Endothelial cell of umbilical vein (primary cell): ENCODE data around the gene MARF1. TPM values are rescaled to one million over a fixed set of nuclear protein-coding genes. Genes with fewer than 3 reads are reported as not detected.

Experiments used
- BruUV-seq: library from RNA; stranded (reverse); fragments of 400-500 nt; replicated peaks from 2 replicates; lab custom pipeline; 2021; lab: Mats Ljungman, UMichigan
- CTCF ChIA-PET: fragments of 300-600, 350-600 bp; sonication (Branson Sonifier 250); formaldehyde crosslinking; loops from one replicate; lab custom pipeline; 2021; ENCODE audit warnings: antibody characterized with exemption, inconsistent platforms; lab: Charles Lee
- POLR2A ChIA-PET: fragments of 300-600, 350-600 bp; sonication (Branson Sonifier 250); formaldehyde crosslinking; loops from one replicate; lab custom pipeline; 2021; ENCODE audit warnings: antibody characterized with exemption, inconsistent platforms; lab: Charles Lee
- DNase-seq: peaks from one replicate; pipeline ENCODE4 v3.0.0-alpha.2; 2011; ENCODE audit warnings: low read depth, low spot score
- FAIRE-seq: peaks from 2 replicates; lab custom pipeline; 2011; peaks lifted over from hg19 to GRCh38; lab: Jason Lieb, UNC
- H2AFZ ChIP-seq: 2 replicates; pipeline ENCODE4 v1.6.0; 2012; ENCODE audit warnings: low read depth, low read length, control low read depth, inconsistent platforms
- H3K27ac ChIP-seq: 2 replicates; pipeline ENCODE4 v1.5.1; 2011; ENCODE audit warnings: low read depth, mild to moderate bottlenecking, control low read depth, low read length, moderate library complexity; ENCODE audit not compliant: insufficient read depth
- H3K27me3 ChIP-seq, 2 experiments: 2 replicates each; pipeline versions ENCODE4 v1.6.0 to v1.6.1; 2011; ENCODE audit warnings: low read length in 2 of 2, mixed read lengths in 1 of 2; ENCODE audit not compliant: control insufficient read depth in 2 of 2, insufficient read depth in 2 of 2
- H3K36me3 ChIP-seq, 2 experiments: 2 replicates in 1 of 2; 3 replicates in 1 of 2; pipeline ENCODE4 v1.5.1; 2011; ENCODE audit warnings: low read length in 2 of 2, mild to moderate bottlenecking in 1 of 2, moderate library complexity in 1 of 2; ENCODE audit not compliant: control insufficient read depth in 2 of 2, insufficient read depth in 2 of 2; ENCODE audit errors: extremely low read depth in 1 of 2
- H3K4me1 ChIP-seq: 3 replicates; pipeline ENCODE4 v1.5.1; 2011; ENCODE audit warnings: mild to moderate bottlenecking, low read length; ENCODE audit not compliant: control insufficient read depth, insufficient read depth; ENCODE audit errors: extremely low read depth
- H3K4me2 ChIP-seq: 2 replicates; pipeline ENCODE4 v1.6.1; 2011; ENCODE audit warnings: low read length, control low read depth, mixed read lengths; ENCODE audit not compliant: insufficient read depth
- H3K4me3 ChIP-seq, 3 experiments: fragments of 200-600 bp in 1 of 3; sonication (generic), shearing (Covaris generic) in 1 of 3; replicated peaks in 1 of 3; 2 replicates each; pipeline ENCODE4 v1.5.1; 2011 to 2016; ENCODE audit warnings: control low read depth in 3 of 3, low read length in 3 of 3, mild to moderate bottlenecking in 2 of 3, inconsistent platforms in 1 of 3, low read depth in 1 of 3, moderate library complexity in 1 of 3; ENCODE audit not compliant: insufficient read depth in 1 of 3
- H3K79me2 ChIP-seq: 2 replicates; pipeline ENCODE4 v1.6.0; 2012; ENCODE audit warnings: low read length, inconsistent platforms; ENCODE audit not compliant: control insufficient read depth, insufficient read depth
- H3K9ac ChIP-seq: replicated peaks from 2 replicates; pipeline ENCODE3; 2011; ENCODE audit warnings: low read length, control low read depth; ENCODE audit not compliant: insufficient read depth; ENCODE audit errors: extremely low read depth
- H3K9me1 ChIP-seq: replicated peaks from 3 replicates; pipeline ENCODE4 v1.6.0; 2011; ENCODE audit warnings: mild to moderate bottlenecking, low read length; ENCODE audit not compliant: control insufficient read depth, insufficient read depth; ENCODE audit errors: extremely low read depth
- H3K9me3 ChIP-seq: replicated peaks from 2 replicates; pipeline ENCODE4 v1.5.1; 2012; ENCODE audit warnings: low read length, inconsistent platforms; ENCODE audit not compliant: control insufficient read depth, insufficient read depth
- H4K20me1 ChIP-seq: replicated peaks from 2 replicates; pipeline ENCODE3; 2011; ENCODE audit warnings: mild to moderate bottlenecking, low read length; ENCODE audit not compliant: control insufficient read depth, insufficient read depth; ENCODE audit errors: extremely low read depth
- CTCF ChIP-seq, 2 donors: IDR thresholded peaks; 1 replicate in 1 of 2; 2 replicates in 1 of 2; pipeline ENCODE4 v1.5.1; 2011; ENCODE audit warnings: low read length in 2 of 2, mild to moderate bottlenecking in 2 of 2, moderate library complexity in 2 of 2, control low read depth in 1 of 2, inconsistent platforms in 1 of 2, low read depth in 1 of 2; ENCODE audit not compliant: insufficient read depth in 1 of 2; ENCODE audit errors: extremely low read depth in 1 of 2
- EZH2 ChIP-seq: IDR thresholded peaks from 2 replicates; pipeline ENCODE4 v1.6.1; 2012; ENCODE audit warnings: borderline replicate concordance, low read depth, mild to moderate bottlenecking, moderate library complexity, low read length, inconsistent platforms; ENCODE audit not compliant: severe bottlenecking
- FOS ChIP-seq: IDR thresholded peaks from 2 replicates; pipeline ENCODE4 v1.6.1; 2011; ENCODE audit warnings: mild to moderate bottlenecking, low read length, moderate library complexity, borderline replicate concordance; ENCODE audit not compliant: insufficient read depth
- GATA2 ChIP-seq: IDR thresholded peaks from 2 replicates; pipeline ENCODE4 v1.7.0; 2011; ENCODE audit warnings: low read depth, mild to moderate bottlenecking, moderate library complexity, mixed read lengths, low read length; ENCODE audit not compliant: insufficient read length, insufficient read depth
- JUN ChIP-seq: IDR thresholded peaks from 2 replicates; pipeline ENCODE4 v1.6.1; 2011; ENCODE audit warnings: borderline replicate concordance, low read depth; ENCODE audit not compliant: insufficient read length, insufficient read depth
- MAX ChIP-seq: IDR thresholded peaks from 2 replicates; pipeline ENCODE4 v1.6.1; 2011; ENCODE audit not compliant: insufficient read depth, insufficient read length
- MYC ChIP-seq: IDR thresholded peaks from one replicate; pipeline ENCODE4 v1.6.1; 2011; ENCODE audit warnings: mild to moderate bottlenecking, low read depth, low read length
- POLR2A ChIP-seq: IDR thresholded peaks from 2 replicates; pipeline ENCODE4 v1.6.1; 2012; ENCODE audit warnings: low read depth, mild to moderate bottlenecking, control low read depth, low read length
- POLR2AphosphoS5 ChIP-seq: IDR thresholded peaks from 2 replicates; pipeline ENCODE4 v1.6.1; 2012; ENCODE audit warnings: low read depth, mild to moderate bottlenecking, control low read depth, low read length, moderate library complexity; ENCODE audit not compliant: insufficient read depth
- dilution Hi-C: fragments of 300-500 bp; cut with MboI; formaldehyde crosslinking; loops from one replicate; pipeline ENCODE4 v1.15.0; 2019; ENCODE audit warnings: low sequenced_read_pairs; ENCODE audit not compliant: extremely low pct_ligation_motif_present
- intact Hi-C: fragments of 100-400 bp; cut with micrococcal nuclease; formaldehyde crosslinking; loops from one replicate; pipeline ENCODE4 v1.10.0; 2022
- polyA plus RNA-seq, 4 experiments: library from polyadenylated mRNA; depleted of rRNA in 3 of 4; stranded (reverse) in 3 of 4; unstranded in 1 of 4; fragments of >200 nt; gene quantifications; 2 replicates each; pipeline versions ENCODE4 v1.2.1 to v1.2.3, GENCODE V29; 2011 to 2012; ENCODE audit warnings: missing spikeins in 1 of 4
- total RNA-seq: library from RNA; stranded (reverse); gene quantifications from 2 replicates; pipeline ENCODE4 v1.2.3, GENCODE V29; 2021

Gene MARF1
- total and polyA plus RNA-seq, 2 donors (not counting 3 experiments of a cell fraction or from before 2014, with no cell fraction given) = 14.6 to 58.5 TPM

DNA sequence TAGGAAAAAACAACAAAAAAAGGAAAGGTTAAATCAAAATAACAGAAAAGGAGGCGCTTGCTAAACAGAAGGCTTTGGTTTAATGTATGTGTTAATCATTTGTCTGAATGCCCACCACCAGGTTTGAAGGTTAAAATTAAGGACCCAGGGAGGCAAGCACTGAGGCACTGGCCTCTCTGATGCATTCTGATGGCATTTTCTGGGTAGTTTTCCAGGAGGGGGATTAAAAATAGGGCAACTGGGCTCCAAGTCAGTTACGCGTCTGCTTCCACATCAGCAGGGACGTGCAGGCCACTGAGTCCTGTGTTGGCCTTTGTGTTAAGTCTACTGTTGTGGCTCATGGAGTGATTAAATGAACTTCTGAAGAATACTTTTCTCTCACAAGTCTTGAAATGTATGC, 26.9 kb downstream of the MARF1 start:
- dilution Hi-C loops = no loop called here
- no peaks in the 10 kb centered on the region for H3K9me3 ChIP-seq
- H3K27me3 ChIP-seq = no peaks in the 10 kb centered on the region
- no TSS peak for BruUV-seq
- ChIA-PET CTCF (no interaction called here), POLR2A (no interaction called here)
- DNase-seq (no peak), FAIRE-seq (no peak)
- H3K79me2 ChIP-seq = no peaks in the 10 kb centered on the region
- no peaks in the 10 kb centered on the region for H3K9me1 ChIP-seq
- TF ChIP-seq POLR2AphosphoS5 (no peak), MAX (no peak), GATA2 (no peak), FOS (no peak), EZH2 (no peak), POLR2A (no peak), MYC (no peak), JUN (no peak), CTCF (IDR thresholded peaks at IDR 0.05; ENCODE audit: extremely low read depth in 1 of 2, insufficient read depth in 1 of 2, low read depth in 1 of 2, low read length in 2 of 2) (no peak)
- H4K20me1 ChIP-seq = no peaks in the 10 kb centered on the region
- no peak overlapping the region for H3K27ac ChIP-seq
- H2AFZ ChIP-seq = no peak overlapping the region
- no peaks in the 10 kb centered on the region for H3K4me1 ChIP-seq
- H3K4me2 ChIP-seq = no peak overlapping the region
- peaks cover 30 to 40% of the 10 kb centered on the region in 2 experiments for H3K36me3 ChIP-seq
- H3K4me3 ChIP-seq = no peak overlapping the region
- intact Hi-C loops = no loop called here
- no peak overlapping the region for H3K9ac ChIP-seq
